Ovary (tissue), 9 donors: ENCODE measurements around the gene FCN2. TPM values are rescaled to one million over a fixed set of nuclear protein-coding genes. Genes with fewer than 3 reads are reported as not detected.

Source experiments
- DNase-seq, 5 donors: peaks; one replicate each; pipeline ENCODE4 v3.0.0-alpha.2; 2019 to 2020
- H3K27ac ChIP-seq, 2 donors: fragments of 200-600 bp; one replicate each; pipeline versions ENCODE4 v1.5.1 to v1.8.0; 2019 to 2022
- H3K27me3 ChIP-seq: fragments of 200-600 bp; one replicate; pipeline ENCODE4 v1.8.0; 2022
- H3K36me3 ChIP-seq: fragments of 200-600 bp; sonication (generic); one replicate; pipeline ENCODE4 v1.5.1; 2019
- H3K4me1 ChIP-seq: one replicate; pipeline ENCODE4 v1.8.1; 2013; ENCODE audit warnings: mild to moderate bottlenecking, moderate library complexity; ENCODE audit not compliant: insufficient read depth
- H3K4me3 ChIP-seq: fragments of 200-600 bp; sonication (generic); one replicate; pipeline ENCODE4 v1.5.1; 2017
- H3K9me3 ChIP-seq, 2 donors: fragments of 200-600 bp in 1 of 2; sonication (generic) in 1 of 2; one replicate each; pipeline versions ENCODE4 v1.5.1 to v1.8.1; 2013 to 2019; ENCODE audit warnings: mild to moderate bottlenecking in 1 of 2, moderate library complexity in 1 of 2
- EP300 ChIP-seq: sonication (generic); formaldehyde crosslinking; IDR thresholded peaks from one replicate; pipeline ENCODE4 v1.6.1; 2017; ENCODE audit warnings: antibody characterized with exemption
- POLR2A ChIP-seq: fragments of 450-650 bp; IDR thresholded peaks from one replicate; pipeline ENCODE4 v1.6.1; 2017; ENCODE audit warnings: antibody characterized with exemption, mild to moderate bottlenecking, moderate library complexity
- WGBS, 3 donors: extraction: QIAGEN DNeasy Blood & Tissue Kit in 1 of 3; methylation state at CpG; one replicate each; pipeline versions ENCODE4 v1.1.5 to v1.1.7; 2013 to 2017; 5-methylcytosine and 5-hydroxymethylcytosine counted together
- intact Hi-C, 4 donors: fragments of 100-400 bp; cut with DNase I; formaldehyde crosslinking; loops; one replicate each; pipeline versions ENCODE4 v1.11.0 to v1.15.1; 2022 to 2023
- polyA plus RNA-seq, 2 donors: library from polyadenylated mRNA; stranded (reverse); fragments of 200-250 nt in 1 of 2; fragments of 350-450 nt in 1 of 2; fragmentation: Illumina TruSeq in 1 of 2; extraction: RNeasy Lipid Tissue Mini Kit (QIAGEN cat#74804) in 1 of 2; gene quantifications; one replicate each; pipeline ENCODE4 v1.2.3, GENCODE V29; 2013 to 2014
- total RNA-seq, 7 donors: library from RNA; depleted of rRNA in 2 of 7; stranded (reverse); fragments of >200 nt in 2 of 7; fragmentation: NEBNext Ultra II Directional in 3 of 7; extraction: Animal tissue kit (Norgen Biotek cat#: 25700) in 3 of 7; gene quantifications; one replicate each; pipeline versions ENCODE4 v1.1.0 to v1.2.4, GENCODE V29; 2016 to 2023
- TF ChIP-seq, protein P1 (sequence below), 3 donors: fragments of 450-650 bp in 2 of 3; fragments of 200-600 bp in 1 of 3; IDR thresholded peaks; one replicate each; pipeline versions ENCODE4 v1.5.1 to v1.8.0; 2016 to 2022; ENCODE audit warnings: antibody characterized with exemption in 3 of 3, mild to moderate bottlenecking in 1 of 3
- donor health status: DM: no; HTN: no; CAD: no; lungs with moderate emphysema.
- donor health status: DM: no; HTN: no; CAD: no.
- donor health status: Bipolar disorder and iron deficiency.
- donor health status: DM: yes; HTN: yes; CAD: no.
- donor health status: DM: no; HTN: no; CAD: no.
- donor health status: DM: yes; HTN: yes; CAD: no.

FCN2 gene
- total and polyA plus RNA-seq, 9 donors = 0.23 to 1.1 (median 0.33) TPM; not detected in 4

DNA sequence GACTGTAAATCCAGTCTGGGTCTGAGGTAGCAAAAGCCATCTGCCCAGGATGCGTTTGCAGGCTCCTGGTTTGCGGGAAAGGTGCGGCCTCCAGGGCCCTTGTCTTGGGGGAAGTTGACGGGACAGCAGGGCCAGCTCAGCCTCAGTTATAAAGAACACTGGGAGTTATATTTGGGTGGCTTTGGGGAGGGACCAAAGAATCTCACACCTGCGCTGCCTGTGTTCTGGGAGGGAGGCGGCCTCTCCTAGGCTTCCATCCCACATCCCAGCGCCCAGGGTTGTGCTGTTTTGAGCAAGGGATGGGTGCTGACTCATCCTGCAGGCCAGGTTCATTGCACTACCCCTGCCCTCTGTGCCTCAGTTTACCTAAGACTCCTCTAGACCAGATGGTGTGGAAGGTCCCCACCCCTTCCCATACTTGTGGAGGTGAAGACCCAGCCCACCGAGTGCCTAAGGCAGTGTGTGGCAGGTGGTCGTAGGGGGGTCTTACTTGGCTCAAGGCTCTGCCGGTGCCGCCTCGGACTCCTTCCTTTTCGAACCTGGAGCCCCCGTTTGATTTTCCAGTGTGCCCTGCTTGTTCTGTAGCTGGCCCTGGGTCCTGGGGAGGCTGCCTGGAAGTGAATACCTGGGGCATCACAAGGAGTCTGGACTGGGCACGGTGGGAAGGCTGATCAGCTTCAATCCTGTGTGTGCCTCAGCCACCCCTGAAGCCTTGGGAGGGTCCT, 39.3 kb upstream of the FCN2 start:
- 89 to 93% (median 91%) methylated on average over 15 of the region's 15 CpGs for WGBS, 3 donors
- no peak for DNase-seq
- H3K36me3 ChIP-seq = no peaks in the 10 kb centered on the region

DNA sequence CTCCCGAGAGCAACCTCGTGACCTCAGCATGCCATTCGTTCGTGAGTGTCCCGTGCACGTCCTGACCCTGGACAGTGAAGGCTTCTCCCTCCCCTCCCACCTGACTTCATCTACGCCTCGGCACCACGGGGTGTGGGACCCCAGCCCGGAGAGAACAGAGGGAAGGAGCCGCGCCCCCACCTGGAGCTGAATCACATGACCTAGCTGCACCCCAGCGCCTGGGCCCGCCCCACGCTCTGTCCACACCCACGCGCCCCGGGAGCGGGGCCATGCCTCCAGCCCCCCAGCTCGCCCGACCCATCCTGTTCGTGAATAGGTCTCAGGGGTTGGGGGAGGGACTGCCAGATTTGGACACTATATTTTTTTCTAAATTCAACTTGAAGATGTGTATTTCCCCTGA, 38.3 kb upstream of the FCN2 start:
- TF ChIP-seq POLR2A (no peak), EP300 (no peak)
- TF ChIP-seq, protein P1, sequence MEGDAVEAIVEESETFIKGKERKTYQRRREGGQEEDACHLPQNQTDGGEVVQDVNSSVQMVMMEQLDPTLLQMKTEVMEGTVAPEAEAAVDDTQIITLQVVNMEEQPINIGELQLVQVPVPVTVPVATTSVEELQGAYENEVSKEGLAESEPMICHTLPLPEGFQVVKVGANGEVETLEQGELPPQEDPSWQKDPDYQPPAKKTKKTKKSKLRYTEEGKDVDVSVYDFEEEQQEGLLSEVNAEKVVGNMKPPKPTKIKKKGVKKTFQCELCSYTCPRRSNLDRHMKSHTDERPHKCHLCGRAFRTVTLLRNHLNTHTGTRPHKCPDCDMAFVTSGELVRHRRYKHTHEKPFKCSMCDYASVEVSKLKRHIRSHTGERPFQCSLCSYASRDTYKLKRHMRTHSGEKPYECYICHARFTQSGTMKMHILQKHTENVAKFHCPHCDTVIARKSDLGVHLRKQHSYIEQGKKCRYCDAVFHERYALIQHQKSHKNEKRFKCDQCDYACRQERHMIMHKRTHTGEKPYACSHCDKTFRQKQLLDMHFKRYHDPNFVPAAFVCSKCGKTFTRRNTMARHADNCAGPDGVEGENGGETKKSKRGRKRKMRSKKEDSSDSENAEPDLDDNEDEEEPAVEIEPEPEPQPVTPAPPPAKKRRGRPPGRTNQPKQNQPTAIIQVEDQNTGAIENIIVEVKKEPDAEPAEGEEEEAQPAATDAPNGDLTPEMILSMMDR (IDR thresholded peaks at IDR 0.05) = no peak
- DNase-seq = no peak
- WGBS, 3 donors = 82 to 85% (median 83%) methylated on average over 22 of the region's 22 CpGs

More for the DNA sequence above, 39.3 kb upstream of the FCN2 start:
- Histone ChIP-seq H3K27ac (no peak overlapping the region), H3K4me3 (no peak overlapping the region), H3K4me1 (no peaks in the 10 kb centered on the region), H3K27me3 (no peaks in the 10 kb centered on the region), H3K9me3 (no peaks in the 10 kb centered on the region)
- TF ChIP-seq POLR2A (no peak), EP300 (no peak)
- TF ChIP-seq, protein P1 (IDR thresholded peaks at IDR 0.05) = no peak
- intact Hi-C loops = no loop called here

DNA sequence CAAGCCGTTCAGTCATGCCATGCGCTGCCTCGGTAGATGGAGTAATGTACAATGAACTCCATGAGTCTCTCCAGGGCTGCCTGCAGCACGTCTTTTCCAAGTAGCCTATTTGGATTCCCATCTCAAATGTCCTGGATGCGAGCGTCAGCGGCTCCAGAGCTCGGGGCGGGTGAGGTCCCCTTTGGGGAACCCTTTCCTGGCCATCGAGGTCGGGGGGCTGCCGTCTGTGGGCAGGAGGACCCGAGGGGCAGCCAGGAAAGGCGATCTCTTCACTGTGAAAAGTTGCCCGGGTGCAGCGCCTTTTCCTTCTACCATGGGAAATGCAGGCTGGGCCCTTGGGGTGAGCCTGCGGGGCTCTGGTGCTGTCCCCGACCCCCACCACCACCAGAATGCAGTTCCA, 36.9 kb upstream of the FCN2 start:
- WGBS, 3 donors = 85 to 90% (median 90%) methylated on average over 16 to 18 of the region's 18 CpGs
- intact Hi-C loops = no loop called here
- H3K4me1 ChIP-seq = no peaks in the 10 kb centered on the region
- no peak overlapping the region for H3K27ac ChIP-seq
- H3K4me3 ChIP-seq = no peak overlapping the region
- H3K27me3 ChIP-seq = no peaks in the 10 kb centered on the region
- no peaks in the 10 kb centered on the region for H3K36me3 ChIP-seq
- DNase-seq = no peak
- TF ChIP-seq, protein P1 (IDR thresholded peaks at IDR 0.05) = no peak
- TF ChIP-seq EP300 (no peak), POLR2A (no peak)
- no peaks in the 10 kb centered on the region for H3K9me3 ChIP-seq

More for the DNA sequence above, 38.3 kb upstream of the FCN2 start:
- Histone ChIP-seq H3K4me1 (no peaks in the 10 kb centered on the region), H3K4me3 (no peak overlapping the region), H3K27me3 (no peaks in the 10 kb centered on the region), H3K36me3 (no peaks in the 10 kb centered on the region), H3K27ac (no peak overlapping the region), H3K9me3 (no peaks in the 10 kb centered on the region)
- intact Hi-C loops = no loop called here

DNA sequence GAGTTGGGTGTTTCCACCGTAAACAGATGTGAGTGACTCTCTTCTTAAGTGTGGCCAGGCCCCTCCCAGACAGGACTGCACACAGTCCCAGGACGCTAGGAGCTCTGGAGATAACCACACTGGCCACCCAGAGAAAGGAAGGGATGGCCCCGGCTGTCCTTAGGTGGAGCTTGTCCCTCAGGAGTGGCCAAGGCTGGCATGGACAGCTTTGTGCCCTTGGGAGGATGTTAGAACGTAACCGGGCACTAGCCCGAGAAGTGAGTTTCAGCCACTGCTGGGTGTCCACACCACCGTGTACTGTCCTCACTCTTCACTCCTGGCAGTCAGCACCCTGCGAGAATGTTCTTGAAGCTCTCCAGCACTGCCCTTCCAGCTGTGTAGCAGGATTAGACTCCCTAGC, 35.8 kb upstream of the FCN2 start:
- 80 to 84% (median 80%) methylated on average over 8 of the region's 8 CpGs for WGBS, 3 donors
- Histone ChIP-seq H3K27me3 (no peaks in the 10 kb centered on the region), H3K9me3 (no peaks in the 10 kb centered on the region), H3K4me3 (no peak overlapping the region), H3K27ac (no peak overlapping the region), H3K36me3 (no peaks in the 10 kb centered on the region), H3K4me1 (no peaks in the 10 kb centered on the region)
- intact Hi-C loops = no loop called here
- TF ChIP-seq, protein P1 (IDR thresholded peaks at IDR 0.05) = no peak
- TF ChIP-seq EP300 (no peak), POLR2A (no peak)
- no peak for DNase-seq
